Testis (tissue), 2 donors: ENCODE data around the gene MLKL.

ENCODE experiments used
- POLR2A ChIP-seq: fragments of 450-650 bp; IDR thresholded peaks from one replicate; pipeline ENCODE4 v1.6.1; 2017; ENCODE audit warnings: antibody characterized with exemption, mild to moderate bottlenecking, moderate library complexity
- TF ChIP-seq, protein P1 (sequence below), 3 experiments: fragments of 450-650 bp in 2 of 3; fragments of 200-600 bp in 1 of 3; sonication (generic) in 1 of 3; IDR thresholded peaks; one replicate each; pipeline ENCODE4 v1.5.1; 2016 to 2019; ENCODE audit warnings: antibody characterized with exemption in 3 of 3, mild to moderate bottlenecking in 2 of 3, moderate library complexity in 1 of 3

DNA sequence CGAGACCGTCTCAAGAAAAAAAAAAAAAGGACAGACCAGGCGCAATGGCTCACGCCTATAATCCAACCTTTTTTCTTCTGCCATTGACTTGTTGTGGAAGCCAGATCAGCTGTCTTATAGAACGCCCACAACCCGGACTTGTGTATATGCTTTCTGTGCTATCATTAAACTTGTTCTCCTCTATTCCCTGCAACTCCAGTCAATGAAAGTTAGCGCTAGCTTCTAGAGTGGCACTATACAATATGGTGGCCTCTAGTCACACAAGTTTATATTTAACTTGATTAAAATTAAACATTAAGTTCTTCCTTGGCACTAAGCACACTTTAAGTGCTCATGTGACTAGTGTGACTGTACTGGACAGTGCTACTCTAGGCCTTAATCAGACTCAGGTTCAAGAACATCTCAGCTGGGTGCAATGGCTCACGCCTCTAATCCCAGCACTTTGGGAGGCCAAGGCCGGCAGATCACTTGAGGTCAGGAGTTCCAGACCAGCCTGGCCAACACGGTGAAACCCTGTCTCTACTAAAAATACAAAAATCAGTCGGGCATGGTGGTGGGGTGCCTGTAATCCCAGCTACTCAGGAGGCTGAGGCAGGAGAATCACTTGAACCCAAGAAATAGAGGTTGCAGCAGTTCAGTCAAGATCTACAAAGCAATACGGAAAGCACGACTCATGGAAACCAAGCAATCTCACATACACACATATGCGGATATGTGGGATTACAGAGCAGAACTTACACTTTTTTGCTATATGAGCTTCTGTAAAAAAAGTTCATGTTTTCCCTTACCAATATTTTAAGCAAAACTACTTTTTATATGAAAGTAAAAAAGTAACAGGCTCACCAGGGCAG is 74.9 kb downstream of the MLKL start:
- TF ChIP-seq, protein P1, sequence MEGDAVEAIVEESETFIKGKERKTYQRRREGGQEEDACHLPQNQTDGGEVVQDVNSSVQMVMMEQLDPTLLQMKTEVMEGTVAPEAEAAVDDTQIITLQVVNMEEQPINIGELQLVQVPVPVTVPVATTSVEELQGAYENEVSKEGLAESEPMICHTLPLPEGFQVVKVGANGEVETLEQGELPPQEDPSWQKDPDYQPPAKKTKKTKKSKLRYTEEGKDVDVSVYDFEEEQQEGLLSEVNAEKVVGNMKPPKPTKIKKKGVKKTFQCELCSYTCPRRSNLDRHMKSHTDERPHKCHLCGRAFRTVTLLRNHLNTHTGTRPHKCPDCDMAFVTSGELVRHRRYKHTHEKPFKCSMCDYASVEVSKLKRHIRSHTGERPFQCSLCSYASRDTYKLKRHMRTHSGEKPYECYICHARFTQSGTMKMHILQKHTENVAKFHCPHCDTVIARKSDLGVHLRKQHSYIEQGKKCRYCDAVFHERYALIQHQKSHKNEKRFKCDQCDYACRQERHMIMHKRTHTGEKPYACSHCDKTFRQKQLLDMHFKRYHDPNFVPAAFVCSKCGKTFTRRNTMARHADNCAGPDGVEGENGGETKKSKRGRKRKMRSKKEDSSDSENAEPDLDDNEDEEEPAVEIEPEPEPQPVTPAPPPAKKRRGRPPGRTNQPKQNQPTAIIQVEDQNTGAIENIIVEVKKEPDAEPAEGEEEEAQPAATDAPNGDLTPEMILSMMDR (IDR thresholded peaks at IDR 0.05), result no peak
- TF ChIP-seq POLR2A, result no peak
